DOHH2 (cell line): ENCODE data around the gene ADGRB3.

Source experiments
- EZH2phosphoT487 ChIP-seq: fragments of 200-600 bp; sonication (generic); IDR thresholded peaks from 2 replicates; pipeline ENCODE4 v1.6.1; 2017; ENCODE audit warnings: borderline replicate concordance, mild to moderate bottlenecking, antibody characterized with exemption, low read length, moderate library complexity, mixed read lengths
- TF ChIP-seq, protein P1 (sequence below): fragments of 200-600 bp; sonication (generic); IDR thresholded peaks from one replicate; pipeline ENCODE4 v1.5.1; 2014; ENCODE audit warnings: antibody characterized with exemption, mild to moderate bottlenecking, low read depth, low read length; ENCODE audit not compliant: poor library complexity, severe bottlenecking

DNA sequence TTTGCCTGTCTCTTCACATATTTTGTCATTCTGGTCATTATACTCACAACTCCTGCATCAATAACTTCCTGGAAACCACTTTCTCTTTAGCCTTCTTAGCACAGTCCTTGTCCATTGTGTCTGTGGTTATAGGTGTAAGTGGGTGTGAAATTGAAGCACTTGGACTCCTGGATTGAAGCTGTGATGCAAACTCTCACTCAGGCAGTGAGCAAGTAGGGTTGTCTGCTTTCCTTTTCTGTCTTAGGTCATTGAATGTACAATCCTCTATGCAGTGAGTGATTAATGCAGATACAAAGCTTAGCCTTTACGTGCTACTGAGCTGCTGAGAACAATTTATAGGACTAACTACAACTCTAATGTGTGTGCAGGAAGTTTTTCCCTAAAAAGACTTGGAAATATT lies 54.8 kb downstream of the ADGRB3 start:
- TF ChIP-seq, protein P1, sequence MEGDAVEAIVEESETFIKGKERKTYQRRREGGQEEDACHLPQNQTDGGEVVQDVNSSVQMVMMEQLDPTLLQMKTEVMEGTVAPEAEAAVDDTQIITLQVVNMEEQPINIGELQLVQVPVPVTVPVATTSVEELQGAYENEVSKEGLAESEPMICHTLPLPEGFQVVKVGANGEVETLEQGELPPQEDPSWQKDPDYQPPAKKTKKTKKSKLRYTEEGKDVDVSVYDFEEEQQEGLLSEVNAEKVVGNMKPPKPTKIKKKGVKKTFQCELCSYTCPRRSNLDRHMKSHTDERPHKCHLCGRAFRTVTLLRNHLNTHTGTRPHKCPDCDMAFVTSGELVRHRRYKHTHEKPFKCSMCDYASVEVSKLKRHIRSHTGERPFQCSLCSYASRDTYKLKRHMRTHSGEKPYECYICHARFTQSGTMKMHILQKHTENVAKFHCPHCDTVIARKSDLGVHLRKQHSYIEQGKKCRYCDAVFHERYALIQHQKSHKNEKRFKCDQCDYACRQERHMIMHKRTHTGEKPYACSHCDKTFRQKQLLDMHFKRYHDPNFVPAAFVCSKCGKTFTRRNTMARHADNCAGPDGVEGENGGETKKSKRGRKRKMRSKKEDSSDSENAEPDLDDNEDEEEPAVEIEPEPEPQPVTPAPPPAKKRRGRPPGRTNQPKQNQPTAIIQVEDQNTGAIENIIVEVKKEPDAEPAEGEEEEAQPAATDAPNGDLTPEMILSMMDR = no peak
- TF ChIP-seq EZH2phosphoT487 = no peak
